ENCODE results near the gene CACFD1. TPM values are rescaled to one million over a fixed set of nuclear protein-coding genes. Genes with fewer than 3 reads are reported as not detected.

Gene CACFD1
- total and polyA plus RNA-seq, 9 of the 15 experiments (the other 6 are each of a cell fraction or from before 2014, with no cell fraction given) = 0.11 to 1.4 (median 1.1) TPM; not detected in 2

- no peak for TF ChIP-seq ASH1L (IDR thresholded peaks at IDR 0.05; ENCODE audit: borderline replicate concordance, low read depth, partially characterized antibody)
- TF ChIP-seq SETDB1 (IDR thresholded peaks at IDR 0.05; ENCODE audit: low read length) = no peak
- no peak for TF ChIP-seq IRF2 (CRISPR knock-in tag; IDR thresholded peaks at IDR 0.05)
- no peak for TF ChIP-seq ZNF318 (IDR thresholded peaks at IDR 0.05; ENCODE audit: borderline replicate concordance in 1 of 2, low read depth in 1 of 2)
- no peak for TF ChIP-seq PHF21A (IDR thresholded peaks at IDR 0.05; ENCODE audit: borderline replicate concordance, low read depth)
- TF ChIP-seq TFAP4 (CRISPR knock-in tag; IDR thresholded peaks at IDR 0.05; ENCODE audit: borderline replicate concordance) = peak; percentile 76
- peak; percentile 42; the same call in 1 of the 2 replicates for TF ChIP-seq STAT5A (IDR thresholded peaks at IDR 0.05; ENCODE audit: borderline replicate concordance, low read length)
- no peak for TF ChIP-seq FOXP1 (CRISPR knock-in tag; IDR thresholded peaks at IDR 0.05)
- no peak for TF ChIP-seq CTCF (IDR thresholded peaks at IDR 0.05 in 2 of 3, conservative IDR thresholded peaks at IDR 0.05 in 1 of 3; ENCODE audit: insufficient read depth in 2 of 3, low read depth in 1 of 3, low read length in 3 of 3)
- TF ChIP-seq ARID3B (CRISPR knock-in tag; IDR thresholded peaks at IDR 0.05; ENCODE audit: borderline replicate concordance) = no peak
- TF ChIP-seq BCOR (IDR thresholded peaks at IDR 0.05) = 0 out of 2 replicates have a peak, but pooled peaks have one; percentile 58
- TF ChIP-seq KLF16 (IDR thresholded peaks at IDR 0.05) = peak; percentile 86
- no peak for TF ChIP-seq XRCC3 (IDR thresholded peaks at IDR 0.05)
- no peak for TF ChIP-seq NFRKB (IDR thresholded peaks at IDR 0.05; ENCODE audit: low read depth)
- no peak for TF ChIP-seq CBX5 (IDR thresholded peaks at IDR 0.05; ENCODE audit: borderline replicate concordance, low read depth)
These were observed 46.3 kb downstream of the CACFD1 start (continued) for GRCh38 chr9:133505901-133506652.
